ENCODE results near the gene DUS4L.

DUS4L gene

GRCh38 chr7:107555893-107556292 lies 7.9 kb upstream of the DUS4L start:
- CTCF ChIA-PET, result interaction anchor here (0.6 kb wide), 1 partner anchor 25 kb away, joined by 3 read pairs; no protein-coding TSS in a partner anchor
- POLR2A ChIA-PET, result no interaction called here
- TF ChIP-seq, protein P1, sequence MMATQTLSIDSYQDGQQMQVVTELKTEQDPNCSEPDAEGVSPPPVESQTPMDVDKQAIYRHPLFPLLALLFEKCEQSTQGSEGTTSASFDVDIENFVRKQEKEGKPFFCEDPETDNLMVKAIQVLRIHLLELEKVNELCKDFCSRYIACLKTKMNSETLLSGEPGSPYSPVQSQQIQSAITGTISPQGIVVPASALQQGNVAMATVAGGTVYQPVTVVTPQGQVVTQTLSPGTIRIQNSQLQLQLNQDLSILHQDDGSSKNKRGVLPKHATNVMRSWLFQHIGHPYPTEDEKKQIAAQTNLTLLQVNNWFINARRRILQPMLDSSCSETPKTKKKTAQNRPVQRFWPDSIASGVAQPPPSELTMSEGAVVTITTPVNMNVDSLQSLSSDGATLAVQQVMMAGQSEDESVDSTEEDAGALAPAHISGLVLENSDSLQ (IDR thresholded peaks at IDR 0.05), result no peak
- TF ChIP-seq FOXA1 (IDR thresholded peaks at IDR 0.05) (no peak), SP1 (IDR thresholded peaks at IDR 0.05) (no peak), HDGF (IDR thresholded peaks at IDR 0.05; ENCODE audit: borderline replicate concordance) (no peak), BHLHE40 (IDR thresholded peaks at IDR 0.05; ENCODE audit: borderline replicate concordance) (no peak), L3MBTL2 (conservative IDR thresholded peaks at IDR 0.05) (no peak), CTBP1 (IDR thresholded peaks at IDR 0.05; ENCODE audit: borderline replicate concordance) (no peak), LEF1 (IDR thresholded peaks at IDR 0.05; ENCODE audit: borderline replicate concordance) (no peak), TARDBP (IDR thresholded peaks at IDR 0.05) (no peak), ELF4 (IDR thresholded peaks at IDR 0.05) (no peak), SUZ12 (IDR thresholded peaks at IDR 0.05) (no peak), ARNT (IDR thresholded peaks at IDR 0.05) (no peak), NFRKB (IDR thresholded peaks at IDR 0.05) (no peak), FOXK2 (IDR thresholded peaks at IDR 0.05) (no peak), ZNF384 (IDR thresholded peaks at IDR 0.05) (no peak), FOXM1 (IDR thresholded peaks at IDR 0.05; ENCODE audit: borderline replicate concordance) (no peak)

GRCh38 chr7:107559864-107560263 lies 3.9 kb upstream of the DUS4L start:
- TF ChIP-seq TARDBP (IDR thresholded peaks at IDR 0.05), result no peak
- CTCF ChIA-PET, result no interaction called here
- DNase-seq (ENCODE audit: extremely low spot score), result no peak
- POLR2A ChIA-PET, result no interaction called here

More at GRCh38 chr7:107555893-107556292, 7.9 kb upstream of the DUS4L start:
- DNase-seq (ENCODE audit: extremely low spot score), result no peak

GRCh38 chr7:107560898-107561516 lies 2.8 kb upstream of the DUS4L start:
- ChIA-PET POLR2A (no interaction called here), CTCF (no interaction called here)
- TF ChIP-seq TARDBP (IDR thresholded peaks at IDR 0.05), result no peak
- no peak for TF ChIP-seq LEF1 (IDR thresholded peaks at IDR 0.05; ENCODE audit: borderline replicate concordance)
- no peak for TF ChIP-seq SP1 (IDR thresholded peaks at IDR 0.05)
- no peak for TF ChIP-seq CTBP1 (IDR thresholded peaks at IDR 0.05; ENCODE audit: borderline replicate concordance)
- no peak for TF ChIP-seq HDGF (IDR thresholded peaks at IDR 0.05; ENCODE audit: borderline replicate concordance)
- TF ChIP-seq FOXA1 (IDR thresholded peaks at IDR 0.05), result no peak
- TF ChIP-seq ELF4 (IDR thresholded peaks at IDR 0.05), result no peak
- TF ChIP-seq SUZ12 (IDR thresholded peaks at IDR 0.05), result no peak
- TF ChIP-seq ARNT (IDR thresholded peaks at IDR 0.05), result no peak
- TF ChIP-seq L3MBTL2 (conservative IDR thresholded peaks at IDR 0.05), result no peak
- no peak for TF ChIP-seq BHLHE40 (IDR thresholded peaks at IDR 0.05; ENCODE audit: borderline replicate concordance)
- TF ChIP-seq ZNF384 (IDR thresholded peaks at IDR 0.05), result no peak
- no peak for TF ChIP-seq FOXM1 (IDR thresholded peaks at IDR 0.05; ENCODE audit: borderline replicate concordance)
- no peak for DNase-seq (ENCODE audit: extremely low spot score)

DNA sequence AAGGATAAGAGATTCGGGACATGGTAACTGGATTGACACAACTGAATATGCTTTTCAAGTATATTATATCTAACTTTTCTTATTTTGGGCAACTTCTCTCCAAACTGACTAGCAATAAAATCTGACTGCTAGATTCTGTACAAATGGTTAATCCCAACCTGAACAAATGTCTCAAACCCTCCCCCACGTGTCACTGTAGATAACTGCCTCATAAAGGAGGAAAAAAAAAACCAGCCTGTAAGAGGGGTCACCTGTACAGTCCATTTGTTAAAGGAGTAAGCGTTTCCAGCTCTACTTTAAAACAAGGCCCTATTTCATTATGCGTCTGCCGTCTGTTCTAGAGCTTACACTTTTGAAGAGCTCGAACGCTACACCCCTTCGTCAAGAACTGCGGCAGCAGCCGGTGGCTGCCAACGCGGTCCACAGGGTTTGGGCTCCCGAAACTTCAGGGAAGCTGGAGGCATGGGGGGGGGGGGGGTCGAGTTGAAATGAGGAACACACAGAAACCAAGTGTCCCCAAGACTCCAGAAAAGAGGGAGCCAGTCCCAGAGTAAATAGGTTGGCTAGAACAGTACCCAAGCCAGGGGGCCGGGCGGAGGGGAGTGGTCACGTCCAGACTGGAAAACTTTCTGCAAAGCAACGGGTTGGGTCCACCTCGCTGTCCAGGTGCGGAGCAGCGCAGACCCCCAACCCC lies 543 bp upstream of the DUS4L start:
- POLR2A ChIA-PET, result interaction anchor here (0.8 to 1.9 kb wide), 9 partner anchors 9 to 395 kb away, joined by 3 to 5 read pairs (median 4); partner anchors contain the start of genes BCAP29 and HBP1
- TF ChIP-seq LEF1 (IDR thresholded peaks at IDR 0.05; ENCODE audit: borderline replicate concordance), result no peak
- no peak for TF ChIP-seq FOXM1 (IDR thresholded peaks at IDR 0.05; ENCODE audit: borderline replicate concordance)
- TF ChIP-seq FOXK2 (IDR thresholded peaks at IDR 0.05), result no peak
- TF ChIP-seq L3MBTL2 (conservative IDR thresholded peaks at IDR 0.05), result no peak
- no peak for TF ChIP-seq SUZ12 (IDR thresholded peaks at IDR 0.05)
- TF ChIP-seq FOXA1 (IDR thresholded peaks at IDR 0.05), result no peak
- no peak for TF ChIP-seq TARDBP (IDR thresholded peaks at IDR 0.05)
- TF ChIP-seq BHLHE40 (IDR thresholded peaks at IDR 0.05; ENCODE audit: borderline replicate concordance), result no peak
- TF ChIP-seq, protein P1 (IDR thresholded peaks at IDR 0.05), result no peak
- no peak for TF ChIP-seq SP1 (IDR thresholded peaks at IDR 0.05)
- TF ChIP-seq CTBP1 (IDR thresholded peaks at IDR 0.05; ENCODE audit: borderline replicate concordance), result no peak
- TF ChIP-seq HDGF (IDR thresholded peaks at IDR 0.05; ENCODE audit: borderline replicate concordance), result no peak
- TF ChIP-seq NFRKB (IDR thresholded peaks at IDR 0.05), result no peak
- no peak for TF ChIP-seq ZNF384 (IDR thresholded peaks at IDR 0.05)
- no peak for TF ChIP-seq ARNT (IDR thresholded peaks at IDR 0.05)
- no peak for TF ChIP-seq ELF4 (IDR thresholded peaks at IDR 0.05)
- CTCF ChIA-PET, result interaction anchor here (0.7 kb wide), 1 partner anchor 414 kb away, joined by 3 read pairs; no protein-coding TSS in a partner anchor
- no peak for DNase-seq (ENCODE audit: extremely low spot score)

DNA sequence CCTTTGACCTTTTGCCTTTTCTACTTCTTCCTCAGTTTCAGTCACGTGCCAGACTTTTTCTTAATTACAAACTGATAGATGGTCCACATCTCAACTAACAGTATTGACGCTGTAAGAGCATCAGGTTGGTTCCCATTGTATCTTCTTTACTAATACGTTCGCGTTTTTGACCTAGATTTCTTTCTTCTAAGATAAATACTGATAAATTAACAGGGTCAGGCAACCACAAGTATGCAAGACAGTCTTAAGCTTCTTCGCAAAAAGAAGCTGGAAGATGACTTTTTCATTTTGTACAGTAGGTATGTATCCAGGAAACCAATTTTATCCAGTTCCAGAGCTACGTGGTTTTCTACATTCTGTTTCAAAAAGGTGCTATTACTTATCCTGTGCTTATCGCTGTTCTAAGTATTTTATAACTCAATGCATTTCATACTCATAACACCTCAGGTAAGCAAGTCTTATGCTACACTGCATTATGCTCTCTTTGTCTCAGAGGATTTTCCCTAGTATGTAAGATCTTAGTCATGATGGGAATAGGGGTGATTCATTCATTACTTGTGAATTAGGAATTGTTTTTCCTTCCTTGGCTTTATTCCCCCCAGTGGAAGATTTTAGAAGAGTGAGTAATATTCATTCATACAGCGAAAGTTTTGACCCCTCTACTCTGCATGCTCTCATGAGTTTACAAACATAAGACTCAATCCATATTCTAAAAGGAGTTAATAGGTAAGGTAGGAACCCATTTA lies 955 bp downstream of the DUS4L start:
- POLR2A ChIA-PET, result interaction anchor here (1.0 to 1.9 kb wide), 6 partner anchors 7 to 179 kb away, joined by 3 to 5 read pairs (median 4); partner anchors contain the start of gene CBLL1
- CTCF ChIA-PET, result interaction anchor here (0.7 kb wide), 1 partner anchor 163 kb away, joined by 3 read pairs; no protein-coding TSS in a partner anchor
- no peak for DNase-seq (ENCODE audit: extremely low spot score)

More for the DNA sequence above, 955 bp downstream of the DUS4L start:
- no peak for TF ChIP-seq TARDBP (IDR thresholded peaks at IDR 0.05)
- TF ChIP-seq BHLHE40 (IDR thresholded peaks at IDR 0.05; ENCODE audit: borderline replicate concordance), result no peak
- no peak for TF ChIP-seq ELF4 (IDR thresholded peaks at IDR 0.05)
- TF ChIP-seq ZNF384 (IDR thresholded peaks at IDR 0.05), result no peak
- no peak for TF ChIP-seq HDGF (IDR thresholded peaks at IDR 0.05; ENCODE audit: borderline replicate concordance)
- TF ChIP-seq ARNT (IDR thresholded peaks at IDR 0.05), result no peak
- no peak for TF ChIP-seq SUZ12 (IDR thresholded peaks at IDR 0.05)
- TF ChIP-seq CTBP1 (IDR thresholded peaks at IDR 0.05; ENCODE audit: borderline replicate concordance), result no peak
- TF ChIP-seq, protein P1 (IDR thresholded peaks at IDR 0.05), result no peak
- TF ChIP-seq L3MBTL2 (conservative IDR thresholded peaks at IDR 0.05), result no peak
- no peak for TF ChIP-seq LEF1 (IDR thresholded peaks at IDR 0.05; ENCODE audit: borderline replicate concordance)
- no peak for TF ChIP-seq NFRKB (IDR thresholded peaks at IDR 0.05)
- TF ChIP-seq FOXK2 (IDR thresholded peaks at IDR 0.05), result no peak
